Measurements from ENCODE around the gene MOB3A.
"Not testable (repeated sequence)": the region's sequence is repeated elsewhere in the genome, so short reads cannot be mapped to it uniquely, and the experiment has no call there.

MOB3A gene

GRCh38 chr19:2034729-2035589 lies 61.2 kb downstream of the MOB3A start:
- peak in 1 of 3 donors; percentile 57 for DNase-seq (ENCODE audit: low read depth in 3 of 3, low spot score in 1 of 3)

GRCh38 chr19:2034253-2034652 lies 61.9 kb downstream of the MOB3A start:
- DNase-seq (ENCODE audit: low read depth in 3 of 3, low spot score in 1 of 3): not testable (repeated sequence)

- no peak for DNase-seq (ENCODE audit: low read depth in 3 of 3, low spot score in 1 of 3)
Measured at GRCh38 chr19:2033825-2034159, 62.3 kb downstream of the MOB3A start.

GRCh38 chr19:2033115-2033824 lies 62.9 kb downstream of the MOB3A start:
- no peak for DNase-seq (ENCODE audit: low read depth in 3 of 3, low spot score in 1 of 3)

- no peak for DNase-seq (ENCODE audit: low read depth in 3 of 3, low spot score in 1 of 3)
Measured at GRCh38 chr19:2032296-2032941, 63.7 kb downstream of the MOB3A start.

- no peak for DNase-seq (ENCODE audit: low read depth in 3 of 3, low spot score in 1 of 3)
Measured at GRCh38 chr19:2027361-2027760, 68.8 kb downstream of the MOB3A start.

GRCh38 chr19:2026770-2027169 lies 69.4 kb downstream of the MOB3A start:
- DNase-seq (ENCODE audit: low read depth in 3 of 3, low spot score in 1 of 3): no peak

- DNase-seq (ENCODE audit: low read depth in 3 of 3, low spot score in 1 of 3): no peak
Measured at GRCh38 chr19:2022289-2022688, 73.8 kb downstream of the MOB3A start.

GRCh38 chr19:2021453-2022140 lies 74.5 kb downstream of the MOB3A start:
- DNase-seq (ENCODE audit: low read depth in 3 of 3, low spot score in 1 of 3): no peak
